A204.1 (cell line): ENCODE results near the gene ATOH8.
"Not testable (repeated sequence)": the region's sequence is repeated elsewhere in the genome, so short reads cannot be mapped to it uniquely, and the experiment has no call there.

Source experiments
- FAIRE-seq: peaks from 2 replicates; lab custom pipeline; 2012; peaks lifted over from hg19 to GRCh38; lab: Jason Lieb, UNC

The ATOH8 gene

DNA sequence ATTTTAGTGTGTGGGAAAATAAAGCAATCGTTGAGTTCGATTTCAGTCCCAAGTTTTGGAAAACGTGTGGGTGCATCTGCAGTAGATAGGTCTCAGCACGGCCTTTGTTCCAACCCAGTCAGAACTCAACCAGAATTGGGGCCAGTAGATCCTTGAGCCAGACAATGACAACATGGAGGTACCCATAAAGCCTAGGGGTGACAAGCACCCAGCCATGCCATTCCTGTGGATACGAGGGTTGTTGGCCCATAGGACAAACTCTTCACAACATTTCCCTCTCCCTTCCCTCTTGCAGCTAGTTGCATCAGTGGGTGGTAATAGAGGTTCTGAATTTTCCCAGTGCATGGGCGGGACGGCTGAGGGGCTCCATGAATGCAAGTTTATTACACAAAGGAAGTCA, 74.9 kb downstream of the ATOH8 start:
- no peak for FAIRE-seq

DNA sequence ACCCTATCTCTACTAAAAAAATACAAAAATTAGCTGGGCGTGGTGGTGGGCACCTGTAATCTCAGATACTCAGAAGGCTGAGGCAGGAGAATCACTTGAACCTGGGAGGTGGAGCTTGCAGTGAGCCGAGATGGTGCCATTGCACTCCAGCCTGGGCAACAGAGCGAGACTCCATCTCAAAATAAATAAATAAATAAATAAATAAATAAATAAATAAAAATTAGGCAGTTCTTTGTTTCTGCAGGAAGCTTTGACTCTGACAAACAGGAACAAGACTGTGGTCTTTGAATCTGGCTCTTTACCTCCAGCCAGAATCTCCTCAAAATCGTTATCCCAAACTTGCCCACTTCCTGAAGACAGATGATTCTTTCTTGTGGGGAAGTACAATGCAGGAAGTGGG, 75.6 kb downstream of the ATOH8 start:
- FAIRE-seq, result not testable (repeated sequence)

DNA sequence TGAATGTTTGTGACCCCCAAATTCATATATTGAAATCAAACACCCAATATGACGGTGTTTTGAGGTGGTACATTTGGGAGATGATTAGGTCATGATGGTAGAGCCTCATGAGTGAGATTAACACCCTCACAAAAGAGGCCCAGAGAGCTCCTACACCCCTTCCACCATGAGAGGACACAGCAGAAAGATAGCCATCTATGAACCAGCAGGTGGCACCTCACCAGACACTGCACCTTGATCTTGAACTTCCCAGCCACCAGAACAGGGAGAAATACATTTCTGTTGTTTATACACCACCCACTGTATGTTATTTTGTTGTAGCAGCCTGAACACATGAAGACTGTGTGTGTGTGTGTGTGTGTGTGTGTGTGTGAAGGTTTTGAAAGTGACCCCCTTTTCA, 76.9 kb downstream of the ATOH8 start:
- no peak for FAIRE-seq

DNA sequence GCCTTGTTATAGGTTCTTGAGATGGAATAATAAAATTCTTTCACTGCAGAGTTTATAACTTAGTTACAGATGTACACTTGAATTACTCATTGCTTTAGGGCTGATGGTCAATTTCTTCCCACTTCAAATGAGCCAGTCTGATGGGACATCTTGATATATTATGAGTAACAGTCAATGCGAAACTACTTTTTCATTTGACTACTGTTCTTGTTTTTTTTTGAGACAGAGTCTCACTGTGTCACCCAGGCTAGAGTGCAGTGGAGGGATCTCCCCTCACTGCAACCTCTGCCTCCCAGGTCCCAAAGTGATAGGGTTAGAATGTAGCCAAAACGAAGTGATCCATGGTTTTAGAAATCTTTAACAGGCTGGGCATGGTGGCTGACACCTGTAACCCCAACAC, 77.9 kb downstream of the ATOH8 start:
- no peak for FAIRE-seq

DNA sequence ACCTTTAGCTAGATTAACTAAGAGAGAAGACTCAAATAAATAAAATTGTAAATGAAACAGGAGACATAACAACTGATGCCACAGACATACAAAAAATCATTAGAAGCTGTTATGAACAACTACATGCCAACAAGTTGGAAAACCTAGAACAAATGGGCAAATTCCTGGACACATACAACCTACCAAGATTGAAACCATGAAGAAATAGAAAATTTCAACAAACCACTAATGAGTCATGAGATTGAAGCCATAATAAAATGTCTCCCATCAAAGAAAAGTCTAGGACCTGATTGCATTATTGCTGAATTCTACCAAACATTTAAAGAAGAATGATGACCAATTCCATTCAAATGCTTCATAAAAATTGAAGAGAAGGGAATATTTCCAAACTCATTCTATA, 80.7 kb downstream of the ATOH8 start:
- FAIRE-seq, result no peak
